Measurements from ENCODE around the gene CFAP251. TPM values are rescaled to one million over a fixed set of nuclear protein-coding genes. Genes with fewer than 3 reads are reported as not detected.
A peak's percentile ranks its signal among the peaks of the same experiment; 100 is the strongest.

CFAP251 gene
- total and polyA plus RNA-seq, 2 of the 13 experiments (the other 11 are each of a cell fraction or from before 2014, with no cell fraction given), result 0.30 to 0.42 TPM

- TF ChIP-seq RNF219 (CRISPR knock-in tag; IDR thresholded peaks at IDR 0.05) (no peak; the same call in 1 of the 2 replicates), RAD21 (CRISPR knock-in tag; IDR thresholded peaks at IDR 0.05) (no peak; the same call in 1 of the 2 replicates), ZC3H13 (CRISPR knock-in tag; IDR thresholded peaks at IDR 0.05) (no peak), RELA (CRISPR knock-in tag; IDR thresholded peaks at IDR 0.05) (no peak), KDM5A (IDR thresholded peaks at IDR 0.05; ENCODE audit: borderline replicate concordance, low read length) (peak; percentile 35; the same call in 1 of the 2 replicates), ZNF383 (CRISPR knock-in tag; IDR thresholded peaks at IDR 0.05; ENCODE audit: borderline replicate concordance) (no peak), ZBTB7A (CRISPR knock-in tag; IDR thresholded peaks at IDR 0.05) (no peak), ELF4 (CRISPR knock-in tag; IDR thresholded peaks at IDR 0.05; ENCODE audit: borderline replicate concordance) (0 out of 2 replicates have a peak, but pooled peaks have one; percentile 41), POLR2AphosphoS5 (IDR thresholded peaks at IDR 0.05; ENCODE audit: low read depth, low read length) (peak; percentile 34; the same call in 1 of the 2 replicates), ZNF558 (CRISPR knock-in tag; IDR thresholded peaks at IDR 0.05; ENCODE audit: borderline replicate concordance) (peak; percentile 53; the same call in 1 of the 2 replicates), ZNF615 (CRISPR knock-in tag; IDR thresholded peaks at IDR 0.05; ENCODE audit: borderline replicate concordance) (0 out of 2 replicates have a peak, but pooled peaks have one; percentile 43), ESRRA (CRISPR knock-in tag; IDR thresholded peaks at IDR 0.05; ENCODE audit: low read depth) (no peak), ZNF10 (CRISPR knock-in tag; IDR thresholded peaks at IDR 0.05; ENCODE audit: borderline replicate concordance, low read depth) (no peak), KAT8 (CRISPR knock-in tag; IDR thresholded peaks at IDR 0.05) (peak; percentile 60; the same call in 1 of the 2 replicates), ZNF710 (CRISPR knock-in tag; IDR thresholded peaks at IDR 0.05; ENCODE audit: borderline replicate concordance) (0 out of 2 replicates have a peak, but pooled peaks have one; percentile 34), HDAC2 (CRISPR knock-in tag; IDR thresholded peaks at IDR 0.05) (peak; percentile 68; the same call in 1 of the 2 replicates), EP300 (IDR thresholded peaks at IDR 0.05; ENCODE audit: low read depth in 2 of 2, low read length in 2 of 2) (no peak), EP300 (CRISPR knock-in tag; IDR thresholded peaks at IDR 0.05; ENCODE audit: borderline replicate concordance) (no peak), ZNF672 (CRISPR knock-in tag; IDR thresholded peaks at IDR 0.05) (no peak), RAD51 (IDR thresholded peaks at IDR 0.05; ENCODE audit: borderline replicate concordance) (0 out of 2 replicates have a peak, but pooled peaks have one; percentile 16), ZBTB21 (CRISPR knock-in tag; IDR thresholded peaks at IDR 0.05) (no peak), ZNF800 (CRISPR knock-in tag; IDR thresholded peaks at IDR 0.05) (0 out of 2 replicates have a peak, but pooled peaks have one; percentile 48), FOXC1 (CRISPR knock-in tag; IDR thresholded peaks at IDR 0.05; ENCODE audit: borderline replicate concordance) (no peak; the same call in 1 of the 2 replicates), ZNF816 (CRISPR knock-in tag; IDR thresholded peaks at IDR 0.05; ENCODE audit: borderline replicate concordance) (0 out of 2 replicates have a peak, but pooled peaks have one; percentile 16)
Measured at GRCh38 chr12:122023339-122024131, 105.1 kb downstream of the CFAP251 start (continued).
